K562 (cell line): ENCODE data around the gene URM1. TPM values are rescaled to one million over a fixed set of nuclear protein-coding genes. Genes with fewer than 3 reads are reported as not detected.

ENCODE experiments used
- BRF1 ChIP-seq: IDR thresholded peaks from 3 replicates; pipeline ENCODE4 v1.6.1; 2011; ENCODE audit warnings: borderline replicate concordance, mild to moderate bottlenecking; ENCODE audit not compliant: insufficient read length; ENCODE audit errors: extremely low read depth
- CTBP1 ChIP-seq: fragments of 450-650 bp; IDR thresholded peaks from 2 replicates; pipeline ENCODE4 v1.6.1; 2016; ENCODE audit warnings: borderline replicate concordance
- EHMT2 ChIP-seq: fragments of 450-650 bp; IDR thresholded peaks from 2 replicates; pipeline ENCODE4 v1.6.1; 2018; ENCODE audit warnings: antibody characterized with exemption
- ESRRA ChIP-seq: fragments of 450-650 bp; IDR thresholded peaks from 2 replicates; pipeline ENCODE4 v1.6.1; 2014; ENCODE audit warnings: low read depth, mild to moderate bottlenecking, moderate library complexity, borderline replicate concordance
- GABPB2 ChIP-seq: fragments of 250-450 bp; sonication (Bioruptor Pico); conservative IDR thresholded peaks from 2 replicates; pipeline ENCODE4 v1.5.1; 2021; ENCODE audit warnings: mild to moderate bottlenecking
- IFI16 ChIP-seq: fragments of 250-450 bp; sonication (Bioruptor Pico); IDR thresholded peaks from 2 replicates; pipeline ENCODE4 v2.1.2; 2022; ENCODE audit warnings: mild to moderate bottlenecking, inconsistent platforms
- NCOA2 ChIP-seq, 2 experiments: fragments of 450-650 bp; IDR thresholded peaks; 2 replicates each; pipeline ENCODE4 v1.6.1; 2018; ENCODE audit warnings: mild to moderate bottlenecking in 2 of 2, moderate library complexity in 1 of 2; ENCODE audit not compliant: partially characterized antibody in 2 of 2
- PKNOX1 ChIP-seq: fragments of 450-650 bp; IDR thresholded peaks from 2 replicates; pipeline ENCODE4 v1.6.1; 2016
- POLR2B ChIP-seq: fragments of 450-650 bp; IDR thresholded peaks from 2 replicates; pipeline ENCODE4 v1.6.1; 2018; ENCODE audit warnings: low read depth; ENCODE audit not compliant: partially characterized antibody
- PTBP1 ChIP-seq: fragments of 200-400 bp; formaldehyde crosslinking; IDR thresholded peaks from 2 replicates; pipeline ENCODE4 v1.6.1; 2017; ENCODE audit warnings: low read depth, low read length
- RBM17 ChIP-seq: fragments of 200-400 bp; formaldehyde crosslinking; IDR thresholded peaks from 2 replicates; pipeline ENCODE4 v1.6.1; 2017; ENCODE audit warnings: low read depth, mild to moderate bottlenecking, low read length, borderline replicate concordance
- RBM39 ChIP-seq: fragments of 200-400 bp; formaldehyde crosslinking; optimal IDR thresholded peaks from 2 replicates; pipeline ENCODE3; 2018; ENCODE audit warnings: low read depth, low read length
- RCOR1 ChIP-seq, 2 experiments: IDR thresholded peaks; 2 replicates each; pipeline ENCODE4 v1.6.1; 2012; ENCODE audit warnings: low read depth in 2 of 2, low read length in 2 of 2, borderline replicate concordance in 1 of 2, improper control_type of control experiment in 1 of 2
- RUNX1 ChIP-seq: sonication (generic); IDR thresholded peaks from 2 replicates; pipeline ENCODE4 v1.6.1; 2016; ENCODE audit warnings: antibody characterized with exemption, low read depth
- SMAD3 ChIP-seq: fragments of 450-650 bp; formaldehyde crosslinking; conservative IDR thresholded peaks from 2 replicates; pipeline ENCODE4 v1.4.0; 2020; ENCODE audit warnings: mild to moderate bottlenecking
- SRSF3 ChIP-seq: fragments of 200-400 bp; formaldehyde crosslinking; IDR thresholded peaks from 2 replicates; pipeline ENCODE4 v1.6.1; 2016; ENCODE audit warnings: mild to moderate bottlenecking, low read length, moderate library complexity; ENCODE audit not compliant: insufficient read depth
- TCFL5 ChIP-seq: fragments of 250-450 bp; sonication (Bioruptor Pico); conservative IDR thresholded peaks from 2 replicates; pipeline ENCODE4 v1.6.1; 2021; ENCODE audit warnings: mild to moderate bottlenecking, moderate library complexity, matching md5 sums
- XRCC5 ChIP-seq: fragments of 200-400 bp; formaldehyde crosslinking; IDR thresholded peaks from 2 replicates; pipeline ENCODE4 v1.6.1; 2017; ENCODE audit warnings: low read depth, mild to moderate bottlenecking, low read length
- ZBTB12 ChIP-seq: fragments of 250-450 bp; sonication (Bioruptor Pico); IDR thresholded peaks from 2 replicates; pipeline ENCODE4 v1.4.0; 2020
- ZFX ChIP-seq: sonication (generic); formaldehyde crosslinking; IDR thresholded peaks from 2 replicates; pipeline ENCODE4 v1.8.0; 2022; ENCODE audit warnings: mild to moderate bottlenecking, missing genetic modification reagents, moderate library complexity
- ZNF436 ChIP-seq: fragments of 250-450, 450-650 bp; sonication (Bioruptor Pico); formaldehyde crosslinking; IDR thresholded peaks from 2 replicates; pipeline ENCODE4 v1.7.0; 2020; ENCODE audit warnings: mild to moderate bottlenecking
- ZSCAN29 ChIP-seq: fragments of 450-650 bp; IDR thresholded peaks from 2 replicates; pipeline ENCODE4 v1.6.1; 2017
- polyA plus RNA-seq, 8 experiments: library from polyadenylated mRNA; depleted of rRNA in 4 of 8; stranded (reverse) in 5 of 8; unstranded in 3 of 8; fragments of >200 nt; fragmentation: Nextera tagmentation in 2 of 8; fragmentation: Illumina TruSeq in 1 of 8; extraction: Ambion mirVana in 2 of 8; extraction: Trizol in 1 of 8; gene quantifications; 2 replicates each; pipeline versions ENCODE4 v1.2.1 to v1.2.3, GENCODE V29; 2011 to 2014; ENCODE audit warnings: inconsistent platforms in 1 of 8, missing spikeins in 1 of 8
- total RNA-seq, 7 experiments: library from RNA; depleted of rRNA in 6 of 7; stranded (reverse); fragments of >200 nt in 6 of 7; fragmentation: Illumina TruSeq in 2 of 7; extraction: Trizol in 2 of 7; gene quantifications; 2 replicates each; pipeline versions ENCODE4 v1.2.1 to v1.2.3, GENCODE V29; 2011 to 2021; ENCODE audit warnings: low replicate concordance in 1 of 7
- TF ChIP-seq, protein P1 (sequence below): fragments of 450-650 bp; IDR thresholded peaks from 2 replicates; pipeline ENCODE4 v1.6.1; 2018; ENCODE audit warnings: mild to moderate bottlenecking, low read depth; ENCODE audit not compliant: partially characterized antibody
- TF ChIP-seq, protein P2 (sequence below): sonication (generic); formaldehyde crosslinking; IDR thresholded peaks from 2 replicates; pipeline ENCODE4 v1.8.1; 2022; ENCODE audit warnings: missing genetic modification reagents

URM1 gene
- total and polyA plus RNA-seq, 9 of the 15 experiments (the other 6 are each of a cell fraction or from before 2014, with no cell fraction given) = 10.1 to 88.9 (median 53.3) TPM

GRCh38 chr9:128339761-128340690 lies 31.1 kb upstream of the URM1 start, which contains the start of gene SLC27A4 (continued):
- TF ChIP-seq ZBTB12 (CRISPR knock-in tag) = peak; percentile 90
- no peak for TF ChIP-seq ZFX (CRISPR knock-in tag)
- TF ChIP-seq, protein P1, sequence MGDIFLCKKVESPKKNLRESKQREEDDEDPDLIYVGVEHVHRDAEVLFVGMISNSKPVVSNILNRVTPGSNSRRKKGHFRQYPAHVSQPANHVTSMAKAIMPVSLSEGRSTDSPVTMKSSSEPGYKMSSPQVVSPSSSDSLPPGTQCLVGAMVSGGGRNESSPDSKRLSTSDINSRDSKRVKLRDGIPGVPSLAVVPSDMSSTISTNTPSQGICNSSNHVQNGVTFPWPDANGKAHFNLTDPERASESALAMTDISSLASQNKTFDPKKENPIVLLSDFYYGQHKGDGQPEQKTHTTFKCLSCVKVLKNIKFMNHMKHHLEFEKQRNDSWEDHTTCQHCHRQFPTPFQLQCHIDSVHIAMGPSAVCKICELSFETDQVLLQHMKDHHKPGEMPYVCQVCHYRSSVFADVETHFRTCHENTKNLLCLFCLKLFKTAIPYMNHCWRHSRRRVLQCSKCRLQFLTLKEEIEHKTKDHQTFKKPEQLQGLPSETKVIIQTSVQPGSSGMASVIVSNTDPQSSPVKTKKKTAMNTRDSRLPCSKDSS = no peak
- no peak for TF ChIP-seq RBM17
- no peak for TF ChIP-seq POLR2B
- no peak for TF ChIP-seq XRCC5
- TF ChIP-seq, protein P2, sequence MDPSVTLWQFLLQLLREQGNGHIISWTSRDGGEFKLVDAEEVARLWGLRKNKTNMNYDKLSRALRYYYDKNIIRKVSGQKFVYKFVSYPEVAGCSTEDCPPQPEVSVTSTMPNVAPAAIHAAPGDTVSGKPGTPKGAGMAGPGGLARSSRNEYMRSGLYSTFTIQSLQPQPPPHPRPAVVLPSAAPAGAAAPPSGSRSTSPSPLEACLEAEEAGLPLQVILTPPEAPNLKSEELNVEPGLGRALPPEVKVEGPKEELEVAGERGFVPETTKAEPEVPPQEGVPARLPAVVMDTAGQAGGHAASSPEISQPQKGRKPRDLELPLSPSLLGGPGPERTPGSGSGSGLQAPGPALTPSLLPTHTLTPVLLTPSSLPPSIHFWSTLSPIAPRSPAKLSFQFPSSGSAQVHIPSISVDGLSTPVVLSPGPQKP (CRISPR knock-in tag) = no peak
- peak; percentile 2; the same call in 1 of the 2 replicates for TF ChIP-seq ZNF436 (CRISPR knock-in tag)
- no peak for TF ChIP-seq SRSF3
- no peak for TF ChIP-seq NCOA2 (IDR thresholded peaks at IDR 0.05; ENCODE audit: partially characterized antibody in 2 of 2)
- TF ChIP-seq EHMT2 = no peak
- peak; percentile 34; the same call in 1 of the 2 replicates for TF ChIP-seq PTBP1
- TF ChIP-seq TCFL5 = no peak
- TF ChIP-seq PKNOX1 = peak; percentile 42
- peak; percentile 79 for TF ChIP-seq RBM39
- TF ChIP-seq GABPB2 (CRISPR knock-in tag) = peak; percentile 81; the same call in 1 of the 2 replicates
- peak; percentile 79 for TF ChIP-seq ZSCAN29
- TF ChIP-seq IFI16 (CRISPR knock-in tag) = peak; percentile 64; the same call in 1 of the 2 replicates
- peak; percentile 8 to 78; a peak in 3 of 4 replicates for TF ChIP-seq RCOR1 (IDR thresholded peaks at IDR 0.05; ENCODE audit: borderline replicate concordance in 1 of 2, low read depth in 2 of 2, low read length in 2 of 2)
- no peak for TF ChIP-seq RUNX1
- TF ChIP-seq SMAD3 (CRISPR knock-in tag) = peak; percentile 5; the same call in 1 of the 2 replicates
- TF ChIP-seq ESRRA = peak; percentile 78
- TF ChIP-seq CTBP1 = peak; percentile 99
- no peak for TF ChIP-seq BRF1
